Right lobe of liver (tissue), 6 donors: ENCODE data around the gene SEZ6L. TPM values are rescaled to one million over a fixed set of nuclear protein-coding genes. Genes with fewer than 3 reads are reported as not detected.

Experiments
- ATAC-seq, 4 donors: fragments of 200-7000 bp; cut with Tn5 transposase; one replicate each; pipeline ENCODE4 v1.9.1; 2020; ENCODE audit warnings: mild to moderate bottlenecking in 4 of 4, moderate library complexity in 4 of 4
- DNase-seq, 3 donors: peaks; one replicate each; pipeline ENCODE4 v3.0.0-alpha.2; 2020
- H3K27ac ChIP-seq, 3 donors: fragments of 200-600 bp; one replicate each; pipeline ENCODE4 v1.8.0; 2022
- H3K27me3 ChIP-seq, 2 donors: fragments of 200-600 bp; one replicate each; pipeline ENCODE4 v1.8.0; 2022
- H3K36me3 ChIP-seq, 4 donors: fragments of 200-600 bp; sonication (generic) in 1 of 4; one replicate each; pipeline versions ENCODE4 v1.5.1 to v1.8.0; 2017 to 2022; ENCODE audit warnings: control low read depth in 1 of 4
- H3K4me1 ChIP-seq, 4 donors: fragments of 200-600 bp; sonication (generic) in 1 of 4; one replicate each; pipeline versions ENCODE4 v1.5.1 to v1.8.0; 2017 to 2022; ENCODE audit warnings: control low read depth in 1 of 4
- H3K4me3 ChIP-seq, 3 donors: fragments of 200-600 bp; one replicate each; pipeline ENCODE4 v1.8.0; 2022
- H3K9me3 ChIP-seq, 4 donors: fragments of 200-600 bp; sonication (generic) in 1 of 4; one replicate each; pipeline versions ENCODE4 v1.5.1 to v1.8.0; 2017 to 2022; ENCODE audit warnings: control low read depth in 1 of 4
- POLR2A ChIP-seq: fragments of 450-650 bp; IDR thresholded peaks from one replicate; pipeline ENCODE4 v1.6.1; 2017; ENCODE audit warnings: antibody characterized with exemption, mild to moderate bottlenecking
- WGBS: methylation state at CpG from one replicate; pipeline ENCODE4 v1.1.6; 2018; ENCODE audit warnings: low coverage, low lambda C conversion rate; ENCODE audit not compliant: insufficient coverage; ENCODE audit errors: missing lambda C conversion rate; 5-methylcytosine and 5-hydroxymethylcytosine counted together
- intact Hi-C, 2 donors: fragments of 100-400 bp; cut with DNase I; formaldehyde crosslinking; loops; one replicate each; pipeline versions ENCODE4 v1.11.2 to v1.14.1; 2022
- total RNA-seq, 6 experiments: library from RNA; depleted of rRNA in 2 of 6; stranded (reverse); fragments of >200 nt in 2 of 6; fragmentation: NEBNext Ultra II Directional in 3 of 6; extraction: Animal tissue kit (Norgen Biotek cat#: 25700) in 3 of 6; gene quantifications; one replicate each; pipeline versions ENCODE4 v1.1.0 to v1.2.4, GENCODE V29; 2016 to 2023
- TF ChIP-seq, protein P1 (sequence below), 4 donors: fragments of 200-600 bp in 3 of 4; fragments of 450-650 bp in 1 of 4; IDR thresholded peaks; one replicate each; pipeline versions ENCODE4 v1.5.1 to v1.8.0; 2016 to 2022; ENCODE audit warnings: antibody characterized with exemption in 4 of 4, mild to moderate bottlenecking in 2 of 4
- donor health status: DM: no; HTN: yes; CAD: no.
- donor health status: DM: no; HTN: no; CAD: no.
- donor health status: DM: no; HTN: no; CAD: no.
- donor health status: DM: no; HTN: yes; CAD: no.
- donor health status: DM: no; HTN: yes; CAD: no.

Gene SEZ6L
- total RNA-seq, 6 experiments from 2014 or later, result 0.13 TPM; not detected in 5

- DNase-seq (no peak), ATAC-seq (no peak)
- no peak for TF ChIP-seq POLR2A
- TF ChIP-seq, protein P1, sequence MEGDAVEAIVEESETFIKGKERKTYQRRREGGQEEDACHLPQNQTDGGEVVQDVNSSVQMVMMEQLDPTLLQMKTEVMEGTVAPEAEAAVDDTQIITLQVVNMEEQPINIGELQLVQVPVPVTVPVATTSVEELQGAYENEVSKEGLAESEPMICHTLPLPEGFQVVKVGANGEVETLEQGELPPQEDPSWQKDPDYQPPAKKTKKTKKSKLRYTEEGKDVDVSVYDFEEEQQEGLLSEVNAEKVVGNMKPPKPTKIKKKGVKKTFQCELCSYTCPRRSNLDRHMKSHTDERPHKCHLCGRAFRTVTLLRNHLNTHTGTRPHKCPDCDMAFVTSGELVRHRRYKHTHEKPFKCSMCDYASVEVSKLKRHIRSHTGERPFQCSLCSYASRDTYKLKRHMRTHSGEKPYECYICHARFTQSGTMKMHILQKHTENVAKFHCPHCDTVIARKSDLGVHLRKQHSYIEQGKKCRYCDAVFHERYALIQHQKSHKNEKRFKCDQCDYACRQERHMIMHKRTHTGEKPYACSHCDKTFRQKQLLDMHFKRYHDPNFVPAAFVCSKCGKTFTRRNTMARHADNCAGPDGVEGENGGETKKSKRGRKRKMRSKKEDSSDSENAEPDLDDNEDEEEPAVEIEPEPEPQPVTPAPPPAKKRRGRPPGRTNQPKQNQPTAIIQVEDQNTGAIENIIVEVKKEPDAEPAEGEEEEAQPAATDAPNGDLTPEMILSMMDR (IDR thresholded peaks at IDR 0.05), result no peak
- WGBS, result 80% methylated on average over 4 of the region's 4 CpGs
- Histone ChIP-seq H3K27ac (no peak overlapping the region), H3K36me3 (no peaks in the 10 kb centered on the region), H3K27me3 (no peaks in the 10 kb centered on the region), H3K4me1 (no peaks in the 10 kb centered on the region), H3K4me3 (no peak overlapping the region), H3K9me3 (no peaks in the 10 kb centered on the region)
- intact Hi-C loops, result loop anchor here in 1 of 2 donors (10.0 kb wide), 1 partner anchor 282 kb away; the partner anchor contains the start of gene MIAT
These were observed 203.6 kb downstream of the SEZ6L start for GRCh38 chr22:26372890-26373289.

DNA sequence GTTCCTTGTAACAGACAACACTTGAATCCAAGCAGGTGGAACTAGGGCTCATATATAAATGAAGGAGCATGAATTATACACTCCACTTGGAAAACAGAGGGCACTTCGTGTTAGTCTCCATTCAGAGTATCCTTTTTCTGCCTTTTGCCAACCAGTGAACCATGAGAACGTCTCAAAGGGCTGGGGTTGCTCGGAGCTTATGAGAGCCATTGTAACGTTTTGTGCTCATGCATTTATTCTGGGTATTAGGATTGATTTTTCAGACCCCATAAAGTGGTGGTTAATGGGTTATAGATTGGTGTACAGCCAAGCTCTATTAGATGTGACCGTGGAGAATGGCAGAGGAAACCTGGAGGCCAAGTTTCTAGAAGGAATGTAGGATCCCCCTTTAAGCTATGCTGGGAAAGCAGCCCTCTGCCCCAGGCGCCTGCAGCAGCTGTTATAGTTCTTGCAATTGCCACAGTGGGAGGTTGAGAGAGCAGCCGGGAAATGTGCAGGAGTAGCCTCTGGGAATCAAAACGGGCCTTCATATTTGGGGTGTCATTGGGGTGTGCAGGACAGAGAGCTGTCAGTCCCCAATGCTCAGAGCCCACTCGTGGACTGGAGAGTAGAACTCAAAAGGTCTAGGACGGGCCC is 205.2 kb downstream of the SEZ6L start:
- ATAC-seq (no peak), DNase-seq (no peak)
- Histone ChIP-seq H3K27ac (no peak overlapping the region), H3K4me1 (no peaks in the 10 kb centered on the region), H3K27me3 (no peaks in the 10 kb centered on the region), H3K9me3 (no peaks in the 10 kb centered on the region), H3K4me3 (no peak overlapping the region), H3K36me3 (no peaks in the 10 kb centered on the region)
- intact Hi-C loops, result loop anchor here in 1 of 2 donors (10.0 kb wide), 1 partner anchor 280 kb away; the partner anchor contains the start of gene MIAT
- no peak for TF ChIP-seq POLR2A
- TF ChIP-seq, protein P1 (IDR thresholded peaks at IDR 0.05), result no peak
- 38% methylated on average over 6 of the region's 10 CpGs for WGBS

- no peaks in the 10 kb centered on the region for H3K9me3 ChIP-seq
- H3K4me1 ChIP-seq, result no peaks in the 10 kb centered on the region
- DNase-seq (no peak), ATAC-seq (no peak)
- H3K36me3 ChIP-seq, result no peaks in the 10 kb centered on the region
- intact Hi-C loops, result loop anchor here in 1 of 2 donors (10.0 kb wide), 1 partner anchor 278 kb away; the partner anchor contains the start of gene MIAT
- H3K27me3 ChIP-seq, result no peaks in the 10 kb centered on the region
- WGBS, result 12% methylated on average over 13 of the region's 15 CpGs
- no peak for TF ChIP-seq POLR2A
- TF ChIP-seq, protein P1 (IDR thresholded peaks at IDR 0.05), result no peak
- no peak overlapping the region for H3K27ac ChIP-seq
- no peak overlapping the region for H3K4me3 ChIP-seq
These were observed 208.0 kb downstream of the SEZ6L start for GRCh38 chr22:26377170-26377830.

DNA sequence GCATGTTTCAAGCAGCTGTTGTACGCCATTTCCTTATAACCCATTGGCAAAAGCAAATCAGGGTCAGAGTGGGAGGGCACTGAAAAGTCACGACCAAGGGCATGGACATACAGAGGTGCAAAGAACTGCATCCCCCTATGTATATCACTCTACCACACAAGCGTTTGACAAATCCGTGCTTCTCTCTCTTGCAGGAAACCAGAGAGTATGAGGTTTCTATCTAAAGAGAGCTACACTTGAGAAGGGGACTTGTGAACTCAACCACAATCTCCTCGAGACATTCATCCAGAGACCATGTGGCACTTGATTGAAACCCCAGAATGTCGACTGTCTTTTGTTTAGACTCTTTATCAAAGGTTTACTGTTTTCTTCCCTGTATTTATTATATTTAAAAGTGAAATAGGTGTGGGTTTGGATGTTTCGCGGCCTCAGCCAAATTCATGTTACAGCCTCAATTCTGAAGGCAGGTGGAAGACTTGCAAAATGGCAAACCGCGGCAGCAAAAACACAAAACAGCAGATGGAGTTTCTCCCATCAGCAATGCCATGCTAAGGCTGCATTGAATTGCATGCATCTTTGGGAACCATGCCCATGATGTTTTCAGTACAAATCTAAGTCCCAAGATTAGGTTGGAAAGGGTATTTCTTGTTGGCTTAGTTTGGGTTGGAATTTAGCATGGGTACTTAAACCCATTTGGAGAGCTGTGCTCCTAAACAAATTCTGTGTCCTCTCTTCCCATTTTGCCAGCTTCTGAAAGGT is 211.0 kb downstream of the SEZ6L start:
- H3K4me3 ChIP-seq, result no peak overlapping the region
- H3K36me3 ChIP-seq, result no peaks in the 10 kb centered on the region
- no peak for TF ChIP-seq POLR2A
- TF ChIP-seq, protein P1 (IDR thresholded peaks at IDR 0.05), result no peak
- no peaks in the 10 kb centered on the region for H3K9me3 ChIP-seq
- H3K4me1 ChIP-seq, result no peaks in the 10 kb centered on the region
- no peaks in the 10 kb centered on the region for H3K27me3 ChIP-seq
- ATAC-seq (no peak), DNase-seq (no peak)
- WGBS, result 59% methylated on average over 10 of the region's 10 CpGs
- intact Hi-C loops, result no loop called here
- H3K27ac ChIP-seq, result no peak overlapping the region
